Endothelial cell of umbilical vein (primary cell): ENCODE data around the gene MFSD2A. TPM values are rescaled to one million over a fixed set of nuclear protein-coding genes. Genes with fewer than 3 reads are reported as not detected.

Experiments used
- BruUV-seq: library from RNA; stranded (reverse); fragments of 400-500 nt; replicated peaks from 2 replicates; lab custom pipeline; 2021; lab: Mats Ljungman, UMichigan
- CTCF ChIA-PET: fragments of 300-600, 350-600 bp; sonication (Branson Sonifier 250); formaldehyde crosslinking; loops from one replicate; lab custom pipeline; 2021; ENCODE audit warnings: antibody characterized with exemption, inconsistent platforms; lab: Charles Lee
- POLR2A ChIA-PET: fragments of 300-600, 350-600 bp; sonication (Branson Sonifier 250); formaldehyde crosslinking; loops from one replicate; lab custom pipeline; 2021; ENCODE audit warnings: antibody characterized with exemption, inconsistent platforms; lab: Charles Lee
- DNase-seq: peaks from one replicate; pipeline ENCODE4 v3.0.0-alpha.2; 2011; ENCODE audit warnings: low read depth, low spot score
- FAIRE-seq: peaks from 2 replicates; lab custom pipeline; 2011; peaks lifted over from hg19 to GRCh38; lab: Jason Lieb, UNC
- H2AFZ ChIP-seq: 2 replicates; pipeline ENCODE4 v1.6.0; 2012; ENCODE audit warnings: low read depth, low read length, control low read depth, inconsistent platforms
- H3K27ac ChIP-seq: 2 replicates; pipeline ENCODE4 v1.5.1; 2011; ENCODE audit warnings: low read depth, mild to moderate bottlenecking, control low read depth, low read length, moderate library complexity; ENCODE audit not compliant: insufficient read depth
- H3K27me3 ChIP-seq, 2 experiments: 2 replicates each; pipeline versions ENCODE4 v1.6.0 to v1.6.1; 2011; ENCODE audit warnings: low read length in 2 of 2, mixed read lengths in 1 of 2; ENCODE audit not compliant: control insufficient read depth in 2 of 2, insufficient read depth in 2 of 2
- H3K36me3 ChIP-seq, 2 experiments: 2 replicates in 1 of 2; 3 replicates in 1 of 2; pipeline ENCODE4 v1.5.1; 2011; ENCODE audit warnings: low read length in 2 of 2, mild to moderate bottlenecking in 1 of 2, moderate library complexity in 1 of 2; ENCODE audit not compliant: control insufficient read depth in 2 of 2, insufficient read depth in 2 of 2; ENCODE audit errors: extremely low read depth in 1 of 2
- H3K4me1 ChIP-seq: 3 replicates; pipeline ENCODE4 v1.5.1; 2011; ENCODE audit warnings: mild to moderate bottlenecking, low read length; ENCODE audit not compliant: control insufficient read depth, insufficient read depth; ENCODE audit errors: extremely low read depth
- H3K4me2 ChIP-seq: 2 replicates; pipeline ENCODE4 v1.6.1; 2011; ENCODE audit warnings: low read length, control low read depth, mixed read lengths; ENCODE audit not compliant: insufficient read depth
- H3K4me3 ChIP-seq, 3 experiments: fragments of 200-600 bp in 1 of 3; sonication (generic), shearing (Covaris generic) in 1 of 3; replicated peaks in 1 of 3; 2 replicates each; pipeline ENCODE4 v1.5.1; 2011 to 2016; ENCODE audit warnings: control low read depth in 3 of 3, low read length in 3 of 3, mild to moderate bottlenecking in 2 of 3, inconsistent platforms in 1 of 3, low read depth in 1 of 3, moderate library complexity in 1 of 3; ENCODE audit not compliant: insufficient read depth in 1 of 3
- H3K79me2 ChIP-seq: 2 replicates; pipeline ENCODE4 v1.6.0; 2012; ENCODE audit warnings: low read length, inconsistent platforms; ENCODE audit not compliant: control insufficient read depth, insufficient read depth
- H3K9ac ChIP-seq: replicated peaks from 2 replicates; pipeline ENCODE3; 2011; ENCODE audit warnings: low read length, control low read depth; ENCODE audit not compliant: insufficient read depth; ENCODE audit errors: extremely low read depth
- H3K9me1 ChIP-seq: replicated peaks from 3 replicates; pipeline ENCODE4 v1.6.0; 2011; ENCODE audit warnings: mild to moderate bottlenecking, low read length; ENCODE audit not compliant: control insufficient read depth, insufficient read depth; ENCODE audit errors: extremely low read depth
- H3K9me3 ChIP-seq: replicated peaks from 2 replicates; pipeline ENCODE4 v1.5.1; 2012; ENCODE audit warnings: low read length, inconsistent platforms; ENCODE audit not compliant: control insufficient read depth, insufficient read depth
- H4K20me1 ChIP-seq: replicated peaks from 2 replicates; pipeline ENCODE3; 2011; ENCODE audit warnings: mild to moderate bottlenecking, low read length; ENCODE audit not compliant: control insufficient read depth, insufficient read depth; ENCODE audit errors: extremely low read depth
- EZH2 ChIP-seq: IDR thresholded peaks from 2 replicates; pipeline ENCODE4 v1.6.1; 2012; ENCODE audit warnings: borderline replicate concordance, low read depth, mild to moderate bottlenecking, moderate library complexity, low read length, inconsistent platforms; ENCODE audit not compliant: severe bottlenecking
- FOS ChIP-seq: IDR thresholded peaks from 2 replicates; pipeline ENCODE4 v1.6.1; 2011; ENCODE audit warnings: mild to moderate bottlenecking, low read length, moderate library complexity, borderline replicate concordance; ENCODE audit not compliant: insufficient read depth
- GATA2 ChIP-seq: IDR thresholded peaks from 2 replicates; pipeline ENCODE4 v1.7.0; 2011; ENCODE audit warnings: low read depth, mild to moderate bottlenecking, moderate library complexity, mixed read lengths, low read length; ENCODE audit not compliant: insufficient read length, insufficient read depth
- JUN ChIP-seq: IDR thresholded peaks from 2 replicates; pipeline ENCODE4 v1.6.1; 2011; ENCODE audit warnings: borderline replicate concordance, low read depth; ENCODE audit not compliant: insufficient read length, insufficient read depth
- MYC ChIP-seq: IDR thresholded peaks from one replicate; pipeline ENCODE4 v1.6.1; 2011; ENCODE audit warnings: mild to moderate bottlenecking, low read depth, low read length
- POLR2A ChIP-seq: IDR thresholded peaks from 2 replicates; pipeline ENCODE4 v1.6.1; 2012; ENCODE audit warnings: low read depth, mild to moderate bottlenecking, control low read depth, low read length
- POLR2AphosphoS5 ChIP-seq: IDR thresholded peaks from 2 replicates; pipeline ENCODE4 v1.6.1; 2012; ENCODE audit warnings: low read depth, mild to moderate bottlenecking, control low read depth, low read length, moderate library complexity; ENCODE audit not compliant: insufficient read depth
- dilution Hi-C: fragments of 300-500 bp; cut with MboI; formaldehyde crosslinking; loops from one replicate; pipeline ENCODE4 v1.15.0; 2019; ENCODE audit warnings: low sequenced_read_pairs; ENCODE audit not compliant: extremely low pct_ligation_motif_present
- intact Hi-C: fragments of 100-400 bp; cut with micrococcal nuclease; formaldehyde crosslinking; loops from one replicate; pipeline ENCODE4 v1.10.0; 2022
- polyA plus RNA-seq, 4 experiments: library from polyadenylated mRNA; depleted of rRNA in 3 of 4; stranded (reverse) in 3 of 4; unstranded in 1 of 4; fragments of >200 nt; gene quantifications; 2 replicates each; pipeline versions ENCODE4 v1.2.1 to v1.2.3, GENCODE V29; 2011 to 2012; ENCODE audit warnings: missing spikeins in 1 of 4
- total RNA-seq: library from RNA; stranded (reverse); gene quantifications from 2 replicates; pipeline ENCODE4 v1.2.3, GENCODE V29; 2021
- TF ChIP-seq, protein P1 (sequence below), 2 donors: IDR thresholded peaks; 1 replicate in 1 of 2; 2 replicates in 1 of 2; pipeline ENCODE4 v1.5.1; 2011; ENCODE audit warnings: low read length in 2 of 2, mild to moderate bottlenecking in 2 of 2, moderate library complexity in 2 of 2, control low read depth in 1 of 2, inconsistent platforms in 1 of 2, low read depth in 1 of 2; ENCODE audit not compliant: insufficient read depth in 1 of 2; ENCODE audit errors: extremely low read depth in 1 of 2
- TF ChIP-seq, protein P2 (sequence below): IDR thresholded peaks from 2 replicates; pipeline ENCODE4 v1.6.1; 2011; ENCODE audit not compliant: insufficient read depth, insufficient read length

The MFSD2A gene
- total and polyA plus RNA-seq, 2 donors (not counting 3 experiments of a cell fraction or from before 2014, with no cell fraction given) = 2.7 to 5.5 TPM

DNA sequence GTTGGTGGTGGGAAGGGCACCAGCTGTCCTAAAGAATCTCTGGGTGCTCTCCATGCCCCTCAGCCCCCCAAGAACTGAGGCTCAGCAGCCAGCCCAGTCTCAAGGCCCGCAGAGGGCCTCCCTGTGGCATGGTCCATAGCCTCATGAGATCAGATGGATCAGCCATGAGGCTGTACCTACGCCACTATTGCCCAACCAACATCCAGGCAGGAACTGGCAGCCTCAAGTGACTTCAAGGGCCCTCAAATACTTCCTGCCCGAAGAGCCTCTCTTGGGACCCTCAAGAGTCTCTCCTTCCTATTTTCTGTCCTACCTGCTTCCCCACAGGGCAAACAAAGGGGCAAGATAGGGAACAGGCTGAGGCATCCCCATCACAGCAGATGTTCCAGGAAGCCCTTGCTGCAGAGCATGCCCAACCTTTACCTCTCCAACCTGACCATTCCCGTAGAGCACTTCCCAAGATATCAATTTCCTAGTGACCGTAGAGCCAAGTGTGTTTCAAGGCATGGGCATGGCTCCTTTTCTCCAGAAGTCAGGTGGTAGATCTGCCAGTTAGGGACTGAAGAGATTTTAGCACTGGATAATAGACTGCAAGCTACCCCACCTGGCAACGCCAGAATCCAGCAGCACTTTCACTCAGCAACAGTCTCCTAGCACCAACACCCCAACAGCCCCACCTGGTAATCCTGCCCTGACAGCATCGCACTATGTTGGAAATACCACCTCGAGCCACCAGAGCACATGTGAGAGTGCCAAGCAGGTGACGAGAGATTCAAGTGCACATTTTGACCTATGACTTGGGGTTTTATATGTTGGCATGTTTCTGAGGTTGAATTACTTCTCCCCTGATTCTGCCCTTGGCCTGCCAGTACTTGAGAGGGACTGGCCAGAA, 13.7 kb upstream of the MFSD2A start:
- dilution Hi-C loops = no loop called here
- FAIRE-seq (no peak), DNase-seq (no peak)
- no peaks in the 10 kb centered on the region for H3K9me1 ChIP-seq
- intact Hi-C loops = no loop called here
- POLR2A ChIA-PET = no interaction called here
- H4K20me1 ChIP-seq = no peaks in the 10 kb centered on the region
- no peak overlapping the region for H3K4me3 ChIP-seq
- H3K36me3 ChIP-seq = no peaks in the 10 kb centered on the region
- H3K9me3 ChIP-seq = no peaks in the 10 kb centered on the region
- no peak overlapping the region for H3K9ac ChIP-seq
- no peak for TF ChIP-seq GATA2
- TF ChIP-seq, protein P1, sequence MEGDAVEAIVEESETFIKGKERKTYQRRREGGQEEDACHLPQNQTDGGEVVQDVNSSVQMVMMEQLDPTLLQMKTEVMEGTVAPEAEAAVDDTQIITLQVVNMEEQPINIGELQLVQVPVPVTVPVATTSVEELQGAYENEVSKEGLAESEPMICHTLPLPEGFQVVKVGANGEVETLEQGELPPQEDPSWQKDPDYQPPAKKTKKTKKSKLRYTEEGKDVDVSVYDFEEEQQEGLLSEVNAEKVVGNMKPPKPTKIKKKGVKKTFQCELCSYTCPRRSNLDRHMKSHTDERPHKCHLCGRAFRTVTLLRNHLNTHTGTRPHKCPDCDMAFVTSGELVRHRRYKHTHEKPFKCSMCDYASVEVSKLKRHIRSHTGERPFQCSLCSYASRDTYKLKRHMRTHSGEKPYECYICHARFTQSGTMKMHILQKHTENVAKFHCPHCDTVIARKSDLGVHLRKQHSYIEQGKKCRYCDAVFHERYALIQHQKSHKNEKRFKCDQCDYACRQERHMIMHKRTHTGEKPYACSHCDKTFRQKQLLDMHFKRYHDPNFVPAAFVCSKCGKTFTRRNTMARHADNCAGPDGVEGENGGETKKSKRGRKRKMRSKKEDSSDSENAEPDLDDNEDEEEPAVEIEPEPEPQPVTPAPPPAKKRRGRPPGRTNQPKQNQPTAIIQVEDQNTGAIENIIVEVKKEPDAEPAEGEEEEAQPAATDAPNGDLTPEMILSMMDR (IDR thresholded peaks at IDR 0.05; ENCODE audit: extremely low read depth in 1 of 2, insufficient read depth in 1 of 2, low read depth in 1 of 2, low read length in 2 of 2) = no peak
- TF ChIP-seq FOS = no peak
- TF ChIP-seq, protein P2, sequence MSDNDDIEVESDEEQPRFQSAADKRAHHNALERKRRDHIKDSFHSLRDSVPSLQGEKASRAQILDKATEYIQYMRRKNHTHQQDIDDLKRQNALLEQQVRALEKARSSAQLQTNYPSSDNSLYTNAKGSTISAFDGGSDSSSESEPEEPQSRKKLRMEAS = no peak
- TF ChIP-seq JUN = no peak
- no peak for TF ChIP-seq EZH2
- TF ChIP-seq POLR2AphosphoS5 = no peak
- no peak for TF ChIP-seq POLR2A
- TF ChIP-seq MYC = no peak
- no peak overlapping the region for H3K27ac ChIP-seq
- CTCF ChIA-PET = no interaction called here
- H2AFZ ChIP-seq = no peak overlapping the region
- H3K27me3 ChIP-seq = peaks cover 7% of the 10 kb centered on the region in 2 experiments
- no peaks in the 10 kb centered on the region for H3K4me1 ChIP-seq
- BruUV-seq = no TSS peak
- H3K79me2 ChIP-seq = no peaks in the 10 kb centered on the region
- no peak overlapping the region for H3K4me2 ChIP-seq
